NOMO-1 (cell line): Measurements from ENCODE around the gene SCN2B.

Source experiments
- DNase-seq, 2 experiments: peaks; one replicate each; lab custom pipeline; 2025; ENCODE audit not compliant: unreplicated experiment in 2 of 2; lab: John Stamatoyannopoulos, UW

SCN2B gene

GRCh38 chr11:118154641-118155040 is 21.8 kb downstream of the SCN2B start:
- DNase-seq, result no peak

GRCh38 chr11:118153976-118154375 is 22.5 kb downstream of the SCN2B start:
- DNase-seq, result no peak

- DNase-seq, result no peak
These were observed 22.9 kb downstream of the SCN2B start for GRCh38 chr11:118153516-118153915.

- no peak for DNase-seq
These were observed 23.6 kb downstream of the SCN2B start, which contains the start of gene SCN4B for GRCh38 chr11:118152552-118153471. SCN4B (minus strand) TSS chr11:118152823; CDS start chr11:118152673, 150 bp downstream.

- DNase-seq, result no peak
These were observed 24.4 kb downstream of the SCN2B start for GRCh38 chr11:118152020-118152551.

- no peak for DNase-seq
These were observed 25.0 kb downstream of the SCN2B start for GRCh38 chr11:118151431-118151830.

- no peak for DNase-seq
These were observed 26.9 kb downstream of the SCN2B start for GRCh38 chr11:118149493-118149892.

- no peak for DNase-seq
These were observed 27.6 kb downstream of the SCN2B start for GRCh38 chr11:118148856-118149255.

- no peak for DNase-seq
These were observed 28.2 kb downstream of the SCN2B start for GRCh38 chr11:118148240-118148639.

GRCh38 chr11:118147502-118147901 is 28.9 kb downstream of the SCN2B start:
- peak; percentile 30 to 36 for DNase-seq

- DNase-seq, result no peak
These were observed 29.9 kb downstream of the SCN2B start for GRCh38 chr11:118146554-118146953.

- DNase-seq, result peak; percentile 63 to 70
These were observed 30.9 kb downstream of the SCN2B start for GRCh38 chr11:118145285-118146227.

GRCh38 chr11:118144301-118145268 is 31.9 kb downstream of the SCN2B start:
- no peak for DNase-seq

GRCh38 chr11:118143661-118144185 is 32.7 kb downstream of the SCN2B start:
- DNase-seq, result no peak

- DNase-seq, result peak; percentile 73 to 75
These were observed 33.6 kb downstream of the SCN2B start for GRCh38 chr11:118142809-118143208.

- DNase-seq, result no peak
These were observed 34.4 kb downstream of the SCN2B start for GRCh38 chr11:118142081-118142480.

- no peak for DNase-seq
These were observed 36.9 kb downstream of the SCN2B start for GRCh38 chr11:118139578-118139977.

GRCh38 chr11:118138839-118139420 is 37.5 kb downstream of the SCN2B start:
- DNase-seq, result no peak

- DNase-seq, result no peak
These were observed 39.6 kb downstream of the SCN2B start for GRCh38 chr11:118136801-118137200.
